OCI-M1 (cell line): ENCODE data around the gene KCND1.
"Not testable (repeated sequence)": the region's sequence is repeated elsewhere in the genome, so short reads cannot be mapped to it uniquely, and the experiment has no call there.

Source experiments
- DNase-seq: peaks from one replicate; lab custom pipeline; 2025; lab: John Stamatoyannopoulos, UW

The KCND1 gene

DNA sequence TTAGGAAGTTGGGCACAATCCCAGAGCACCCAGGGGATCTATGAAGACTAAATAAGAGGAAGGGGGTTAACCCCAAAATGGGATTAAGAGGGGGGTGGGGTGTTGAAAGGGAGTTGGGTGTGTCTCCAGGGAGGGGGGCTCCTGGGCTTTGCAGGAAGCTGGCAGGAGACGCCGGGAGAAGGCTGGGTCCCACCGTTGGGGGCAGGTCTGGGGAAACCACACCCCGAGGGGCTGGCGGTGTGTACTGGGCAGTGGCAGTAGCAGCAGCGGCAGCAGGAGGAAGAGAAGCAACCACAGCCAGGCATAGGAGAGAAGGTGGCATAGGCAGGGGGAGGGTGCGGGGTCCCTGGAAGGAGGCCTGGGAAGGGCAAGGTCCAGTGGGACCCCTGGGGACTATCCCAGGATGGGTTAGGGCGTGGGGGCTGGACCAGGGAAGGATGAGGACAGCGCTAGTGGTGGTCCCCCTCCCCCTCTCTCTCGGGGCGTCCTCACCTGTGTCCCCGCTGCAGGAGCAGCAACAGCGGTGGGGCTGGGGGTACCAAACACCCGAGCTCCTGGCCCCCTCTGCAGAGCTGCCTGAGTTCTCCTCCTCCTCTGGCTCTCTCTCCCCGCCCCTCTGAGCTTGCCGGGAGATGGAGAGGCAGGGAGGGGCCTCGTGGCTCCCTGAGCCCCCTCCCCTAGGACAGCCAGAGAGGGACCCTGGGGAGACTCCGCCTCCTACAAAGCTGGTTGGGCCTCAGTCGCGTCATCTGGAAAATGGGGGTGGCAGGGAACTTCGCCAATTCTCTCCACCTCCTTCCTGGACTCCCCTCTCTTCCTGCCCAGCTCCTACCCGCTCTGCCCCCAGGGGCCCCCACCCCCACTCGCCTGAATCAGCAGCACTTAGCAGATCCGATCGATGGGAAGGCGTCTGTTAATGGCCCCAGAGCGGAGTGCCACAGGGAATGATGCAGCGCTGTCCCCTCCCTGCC is at the start of gene KCND1:
TSS of gene KCND1 (minus strand) at position 596 of the 971 bp plus-strand sequence. CDS start 1,573 bp downstream, outside the sequence.
- DNase-seq, result no peak

DNA sequence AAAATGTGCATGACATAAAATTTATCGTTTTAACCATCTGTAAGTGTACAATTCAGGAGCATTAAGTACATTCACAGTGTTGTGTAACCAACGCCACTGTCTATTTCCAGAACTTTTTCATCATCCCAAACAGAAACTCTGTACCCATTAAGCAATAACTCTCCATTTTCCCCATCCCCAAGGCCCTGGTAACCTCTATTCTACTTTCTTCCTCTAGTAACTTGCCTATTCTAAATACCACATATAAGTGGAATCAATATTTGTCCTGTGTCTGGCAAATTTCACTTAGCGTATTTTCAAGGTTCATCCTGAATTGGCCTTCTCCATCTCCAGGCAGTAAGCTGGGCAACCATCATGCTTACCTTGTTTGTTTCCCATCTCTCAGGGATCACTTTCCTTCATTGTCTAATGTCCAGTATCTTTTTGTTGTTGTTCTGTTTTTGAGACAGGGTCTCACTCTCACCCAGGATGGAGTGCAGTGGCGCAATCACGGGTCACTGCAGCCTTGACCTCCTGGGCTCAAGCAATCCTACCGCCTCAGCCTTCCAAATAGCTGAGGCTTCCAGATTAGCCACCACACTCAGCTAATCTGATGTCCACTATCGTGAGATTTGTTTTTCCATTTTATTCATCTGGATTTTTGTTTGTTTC is 48.1 kb upstream of the KCND1 start:
- DNase-seq, result no peak

GRCh38 chrX:49019050-49019449 is 47.4 kb upstream of the KCND1 start:
- no peak for DNase-seq

DNA sequence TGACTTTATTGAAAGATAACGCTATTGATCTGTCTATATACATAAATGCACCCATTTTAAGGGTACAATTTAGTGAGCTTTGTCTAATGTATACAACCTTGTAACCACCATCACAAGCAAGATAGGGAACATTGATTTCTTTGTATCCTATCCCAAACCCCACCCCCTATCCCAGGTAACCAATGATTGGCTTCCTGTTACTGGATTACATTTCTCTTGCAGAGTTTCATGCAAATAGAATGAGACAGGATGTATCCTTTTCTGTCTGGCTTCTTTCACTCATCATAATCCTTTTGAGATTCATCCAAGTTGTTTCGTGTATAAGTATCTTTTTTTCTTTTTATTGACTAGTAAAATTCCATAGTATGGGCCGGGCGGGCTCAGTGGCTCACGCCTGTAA is 32.1 kb upstream of the KCND1 start:
- DNase-seq, result peak; percentile 7

DNA sequence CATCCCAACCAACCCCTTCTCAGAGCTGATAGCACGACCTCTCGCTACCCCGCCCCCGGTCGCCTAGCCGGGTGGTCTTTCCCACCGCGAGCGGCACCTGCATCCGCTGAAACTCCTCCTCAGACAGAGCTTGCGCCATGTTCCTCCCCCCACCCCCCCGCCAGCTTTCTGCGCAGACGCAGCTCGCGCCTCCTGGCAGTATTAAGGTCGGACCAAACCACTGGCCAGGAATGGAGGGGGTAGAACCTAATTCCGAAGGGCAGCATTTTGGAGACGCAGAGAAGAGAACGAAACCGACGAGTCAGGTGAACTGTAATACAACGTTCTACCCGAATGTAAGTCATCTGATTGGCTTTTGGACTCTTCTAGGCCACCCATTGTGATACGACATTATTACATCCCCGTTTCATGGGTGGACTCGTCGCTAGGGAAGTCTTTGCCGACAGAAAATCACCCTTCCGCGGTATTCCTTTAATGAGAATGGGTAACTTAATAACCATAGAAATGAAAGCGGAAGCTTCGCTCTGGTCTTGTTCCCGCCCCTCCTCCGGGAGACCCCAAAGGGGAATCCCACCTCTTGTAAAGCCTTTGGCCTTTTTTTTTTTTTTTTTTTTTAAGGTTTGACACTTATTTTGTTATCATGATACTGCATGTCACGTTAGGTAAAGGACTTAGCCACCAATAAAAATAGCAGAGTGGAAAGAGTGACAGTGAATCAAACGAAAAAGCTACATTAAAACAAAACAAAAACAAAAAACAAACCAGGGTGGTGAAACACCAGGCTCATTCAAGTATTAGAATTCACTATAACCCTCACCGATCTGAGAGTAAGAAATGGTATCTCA is 30.7 kb upstream of the KCND1 start, which contains the start of gene GRIPAP1:
TSS of gene GRIPAP1 (minus strand) at position 174 of the 845 bp plus-strand sequence. CDS start at position 139, 35 bp downstream.
- DNase-seq, result peak; percentile 95

- peak; percentile 57 for DNase-seq
Measured at GRCh38 chrX:49001521-49002090, 30.0 kb upstream of the KCND1 start.

DNA sequence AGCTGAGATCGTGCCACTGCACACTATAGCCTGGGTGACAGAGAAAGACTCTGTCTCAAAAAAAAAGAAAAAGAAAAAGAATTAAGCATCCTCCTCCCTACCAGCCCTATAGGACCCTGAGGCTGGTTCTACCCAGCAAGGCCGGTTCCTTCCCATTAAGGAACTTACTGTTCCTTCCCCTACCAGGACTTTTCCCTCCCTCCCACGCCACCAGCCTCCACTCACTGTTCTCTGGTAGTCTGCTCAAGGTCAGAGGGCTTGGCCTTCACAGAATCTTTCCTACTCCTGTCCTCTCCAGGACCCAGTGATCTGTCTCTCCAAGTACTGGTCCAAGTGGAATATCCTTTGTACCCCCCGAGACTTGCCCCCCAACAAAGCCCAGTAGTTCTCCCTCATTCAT is 29.0 kb upstream of the KCND1 start:
- no peak for DNase-seq

- no peak for DNase-seq
Measured at GRCh38 chrX:48999030-48999429, 27.4 kb upstream of the KCND1 start.

DNA sequence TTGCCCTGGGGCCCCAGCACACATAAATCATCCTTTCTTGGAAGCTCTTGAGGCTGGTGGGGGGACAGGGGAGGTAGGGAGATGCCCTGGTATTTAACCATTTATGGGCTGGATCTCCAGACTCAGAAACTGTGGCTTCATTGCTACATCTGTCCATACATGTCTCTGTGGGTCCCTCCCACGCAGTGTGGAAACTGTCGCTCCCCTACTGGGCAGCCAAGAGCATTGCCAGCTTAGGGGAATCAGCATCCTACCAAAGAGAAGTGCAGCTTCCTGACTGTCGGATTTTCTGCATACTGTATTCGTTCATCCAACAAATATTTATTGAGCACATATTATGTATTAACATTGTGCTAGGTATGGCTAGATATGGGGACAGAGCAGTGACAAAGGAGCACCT is 26.7 kb upstream of the KCND1 start:
- no peak for DNase-seq

GRCh38 chrX:48997865-48998264 is 26.2 kb upstream of the KCND1 start:
- no peak for DNase-seq

GRCh38 chrX:48997455-48997854 is 25.8 kb upstream of the KCND1 start:
- DNase-seq, result no peak

DNA sequence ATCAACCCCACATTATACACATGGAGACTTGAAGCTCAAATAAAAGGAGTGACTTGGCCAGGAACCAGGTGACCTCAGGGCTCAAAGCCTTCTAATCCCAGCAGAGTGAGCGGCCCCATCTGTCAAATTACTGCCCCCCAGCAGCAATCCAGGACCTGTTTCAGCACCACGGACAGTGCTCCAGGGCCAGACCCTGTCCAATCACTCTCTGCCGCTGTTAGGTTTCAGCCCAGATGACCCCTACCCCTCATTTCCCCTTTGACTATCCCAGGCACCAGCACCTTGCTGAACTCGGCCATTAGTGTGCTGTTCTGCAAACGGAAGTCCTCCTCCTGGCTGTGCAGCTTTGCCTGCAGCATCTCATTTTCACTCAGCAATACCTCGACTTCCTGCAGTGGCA is 25.3 kb upstream of the KCND1 start:
- DNase-seq, result no peak

DNA sequence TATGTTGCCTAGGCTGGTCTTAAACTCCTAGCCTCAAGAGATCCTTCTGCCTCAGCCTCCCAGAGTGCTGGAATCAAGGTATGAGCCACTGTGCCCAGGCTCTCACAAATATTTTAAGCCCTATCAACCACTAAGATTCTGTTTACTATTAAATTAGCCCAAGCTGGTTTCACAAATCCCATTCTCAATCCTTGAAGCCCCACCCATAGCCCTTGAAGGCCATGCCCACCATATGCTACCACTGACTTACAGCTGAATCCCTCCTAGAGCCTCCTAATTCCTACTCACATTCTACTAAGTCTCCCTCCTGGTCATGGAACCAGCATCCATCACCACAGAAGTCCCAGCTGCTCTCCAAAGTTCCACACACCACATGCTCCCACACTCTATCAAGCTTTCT is 20.7 kb upstream of the KCND1 start:
- no peak for DNase-seq

- no peak for DNase-seq
Measured at GRCh38 chrX:48989483-48989882, 17.8 kb upstream of the KCND1 start.

DNA sequence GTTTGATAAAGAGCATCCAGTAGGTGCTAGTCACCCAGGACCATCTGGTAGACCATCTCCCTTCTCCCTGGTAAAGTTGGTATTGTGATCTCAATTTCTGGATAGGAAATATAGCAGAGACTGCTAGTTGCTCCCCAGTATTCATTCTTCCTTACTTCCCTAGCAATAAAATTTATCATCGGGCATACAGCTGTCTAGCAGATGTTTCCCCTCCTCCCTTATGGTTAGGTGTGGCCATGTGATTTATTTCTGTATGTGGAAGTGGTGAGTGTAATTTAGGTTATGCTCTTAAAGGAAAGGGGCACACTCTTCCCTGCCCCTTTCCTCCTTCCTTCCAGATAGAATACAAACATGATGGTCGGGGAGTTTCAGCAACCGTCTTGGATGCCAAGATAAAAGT is 12.3 kb upstream of the KCND1 start:
- no peak for DNase-seq

GRCh38 chrX:48983081-48983480 is 11.4 kb upstream of the KCND1 start:
- DNase-seq, result no peak

- no peak for DNase-seq
Measured at GRCh38 chrX:48981178-48981577, 9.5 kb upstream of the KCND1 start.

DNA sequence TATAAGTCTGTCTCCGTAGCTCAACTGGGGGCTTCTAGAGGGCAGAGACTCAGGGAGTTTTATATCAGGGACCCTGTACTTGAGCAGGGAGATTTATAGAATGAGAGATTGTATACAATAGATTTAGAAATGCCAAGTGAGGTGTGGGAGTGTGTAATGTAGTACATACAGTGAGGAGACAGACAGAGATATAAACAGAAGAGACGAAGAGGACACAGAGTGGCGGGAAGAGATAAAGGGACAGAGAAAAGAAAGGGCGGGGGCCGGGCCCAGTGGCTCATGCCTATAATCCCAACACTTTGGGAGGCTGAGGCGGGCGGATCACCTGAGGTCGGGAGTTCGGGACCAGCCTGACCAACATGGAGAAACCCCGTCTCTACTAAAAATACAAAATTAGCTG is 8.7 kb upstream of the KCND1 start:
- DNase-seq, result not testable (repeated sequence)

GRCh38 chrX:48978226-48978625 is 6.6 kb upstream of the KCND1 start:
- no peak for DNase-seq

DNA sequence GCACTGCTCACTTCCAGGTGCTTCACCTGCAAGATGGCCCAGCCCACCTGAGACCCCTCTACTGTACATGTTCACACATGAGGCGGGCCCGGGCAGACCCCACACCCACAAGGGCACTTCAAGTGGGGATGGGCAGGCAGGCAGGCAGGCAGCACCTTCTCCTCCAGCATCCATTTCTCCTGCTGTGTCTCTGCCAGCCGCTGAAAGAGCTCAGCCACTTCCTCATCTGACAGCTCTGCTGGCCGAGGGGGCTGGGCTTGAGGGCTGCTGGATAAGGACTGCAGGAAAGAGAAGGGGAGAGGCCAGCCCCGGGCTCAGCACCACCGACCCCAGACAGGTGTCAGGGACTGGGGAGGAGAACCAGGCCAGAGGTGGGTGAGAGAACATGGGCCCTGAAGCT is 4.4 kb upstream of the KCND1 start:
- DNase-seq, result peak; percentile 23

DNA sequence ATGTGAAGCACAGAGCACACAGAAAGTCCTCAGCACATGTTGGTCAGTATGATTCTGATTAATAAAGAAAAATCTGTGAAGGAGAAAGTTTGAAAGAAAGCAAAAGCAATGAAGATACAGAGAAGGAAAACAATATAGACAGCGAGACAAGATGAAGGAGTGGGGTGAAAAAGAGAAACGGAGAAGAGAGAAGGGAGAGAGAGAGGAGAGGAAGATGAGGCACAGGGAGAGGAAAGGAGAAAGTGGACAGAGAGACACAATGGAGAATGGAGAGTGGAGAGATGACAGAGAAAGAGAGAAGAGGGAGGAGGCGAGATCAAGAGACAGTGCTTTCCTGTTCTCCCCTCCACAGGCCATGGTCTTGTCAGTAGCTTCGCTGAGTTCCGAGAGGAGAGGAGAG is 3.9 kb upstream of the KCND1 start:
- DNase-seq, result no peak

- no peak for DNase-seq
Measured at GRCh38 chrX:48975041-48975440, 3.4 kb upstream of the KCND1 start.
